ENCODE data around the gene ARID3B. TPM values are rescaled to one million over a fixed set of nuclear protein-coding genes. Genes with fewer than 3 reads are reported as not detected.

Gene ARID3B
- total RNA-seq, 5 donors from 2014 or later (not counting 1 experiment from before 2014, with no cell fraction given) = 36.2 to 48.7 (median 42.9) TPM

DNA sequence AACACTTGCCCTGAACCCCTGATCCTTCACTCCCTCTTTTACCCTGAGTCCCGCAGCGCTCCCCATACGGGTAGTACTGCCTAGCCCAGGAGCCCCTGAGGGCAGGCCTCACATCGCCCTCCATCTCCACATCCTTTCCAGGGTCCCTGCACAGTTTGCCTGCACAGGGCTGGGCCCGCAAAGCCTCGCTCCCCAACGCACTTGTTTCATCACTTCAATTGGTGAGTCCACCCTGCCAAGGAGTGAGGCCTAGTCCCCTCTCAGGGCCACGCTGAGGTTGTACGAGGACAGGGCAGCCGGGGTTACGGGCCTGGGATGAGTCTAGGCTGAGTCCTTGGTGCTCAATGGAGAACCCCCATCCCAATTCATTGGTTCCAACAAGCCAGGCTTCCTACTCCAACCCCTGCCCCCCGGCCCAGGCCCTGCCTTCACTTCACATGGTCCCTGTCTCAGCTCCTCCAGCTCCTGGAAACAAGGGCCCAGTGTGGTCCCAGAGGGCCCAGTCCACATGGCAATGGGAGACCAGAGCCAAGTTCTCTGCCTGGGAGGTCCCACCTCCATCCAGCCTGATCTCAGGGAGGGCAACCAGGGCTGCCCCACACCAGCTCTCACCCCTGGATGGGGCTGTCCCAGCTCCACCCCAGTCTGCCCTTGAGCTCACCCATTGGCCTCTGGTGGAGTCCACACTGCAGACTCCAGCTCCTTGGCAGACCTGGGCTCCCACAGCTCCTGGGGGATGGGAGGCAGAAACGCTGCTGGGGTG lies 62.2 kb downstream of the ARID3B start:
- POLR2A ChIA-PET = no interaction called here
- Mint-ChIP-seq H3K27me3 (no peaks in the 10 kb centered on the region), H3K27ac (no peak overlapping the region), H3K9me3 (no peaks in the 10 kb centered on the region), H3K4me1 (peaks cover 14 to 15% (median 14%) of the 10 kb centered on the region in 3 donors), H3K36me3 (no peaks in the 10 kb centered on the region), H3K4me3 (no peak overlapping the region)
- Histone ChIP-seq H3K27me3 (replicated peaks in 1 of 2; ENCODE audit: control insufficient read depth in 2 of 2, extremely low read depth in 1 of 2, insufficient read depth in 2 of 2, low read length in 1 of 2) (no peaks in the 10 kb centered on the region), H3K27ac (ENCODE audit: low read length) (no peak overlapping the region), H3K9me3 (no peaks in the 10 kb centered on the region), H3K4me3 (ENCODE audit: control insufficient read depth in 1 of 2, extremely low read depth in 1 of 2, low read length in 1 of 2) (no peak overlapping the region), H3K36me3 (ENCODE audit: control insufficient read depth in 2 of 2, extremely low read depth in 1 of 2, insufficient read depth in 1 of 2, low read length in 1 of 2) (no peaks in the 10 kb centered on the region), H3K4me1 (ENCODE audit: control insufficient read depth in 1 of 2, extremely low read depth in 1 of 2, insufficient read depth in 2 of 2, low read length in 2 of 2) (peaks cover 2 to 19% of the 10 kb centered on the region in 2 experiments)
- 93% methylated on average over 13 of the region's 13 CpGs for WGBS (ENCODE audit: insufficient coverage)
- no peak for DNase-seq
- no peak for ATAC-seq (replicated peaks in 1 of 4)
- CTCF ChIA-PET = interaction anchor here in 1 of 2 donors (0.6 to 1.1 kb wide), 2 partner anchors 10 to 13 kb away, joined by 3 to 5 read pairs; no protein-coding TSS in a partner anchor

DNA sequence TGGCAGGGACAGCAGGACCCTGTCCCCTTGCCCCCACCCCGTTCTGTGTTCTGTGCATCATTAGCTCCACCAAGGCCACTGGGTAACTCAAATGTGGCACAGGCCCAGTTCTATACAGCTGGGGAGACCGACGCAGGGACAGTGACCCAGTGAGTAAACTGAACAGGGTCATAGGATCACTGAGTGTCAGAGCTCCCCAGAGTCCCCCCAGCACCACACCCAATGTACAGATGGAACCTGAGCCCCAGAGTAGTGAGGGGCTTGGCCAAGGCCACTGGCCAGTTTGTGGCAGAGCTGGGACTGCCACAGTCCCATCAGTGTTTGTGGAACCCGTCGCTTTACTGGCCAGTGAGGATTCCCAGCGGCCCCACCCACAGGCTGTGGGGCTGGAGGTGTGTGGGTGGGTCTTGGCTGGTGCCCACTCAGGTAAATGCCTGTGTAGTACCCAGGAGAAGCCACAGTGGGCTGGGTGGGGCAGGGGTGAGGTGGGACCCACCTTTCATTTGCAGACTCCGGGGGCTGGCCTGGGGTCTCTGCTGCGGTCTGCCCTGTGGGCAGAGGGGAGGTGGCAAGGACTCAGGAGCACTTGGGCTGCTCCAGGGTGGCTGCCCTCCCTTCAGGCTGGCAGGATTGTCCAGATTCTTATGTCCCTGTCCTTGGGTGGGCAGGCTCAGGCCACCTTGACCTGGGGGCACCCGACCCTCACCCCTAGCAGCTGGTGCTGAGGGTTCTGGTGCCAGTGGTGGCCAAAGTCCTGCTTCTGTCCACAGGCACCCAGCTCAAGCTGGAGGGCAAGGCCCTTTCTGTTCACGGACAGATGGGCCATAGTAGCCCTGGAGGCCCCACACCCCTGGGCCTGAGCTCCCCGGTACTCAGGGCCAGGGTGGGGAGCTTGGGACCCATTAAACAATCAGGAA lies 63.0 kb downstream of the ARID3B start:
- H3K4me1 ChIP-seq (ENCODE audit: control insufficient read depth in 1 of 2, extremely low read depth in 1 of 2, insufficient read depth in 2 of 2, low read length in 2 of 2) = peaks cover 0 to 10% of the 10 kb centered on the region in 2 experiments
- no peak overlapping the region for H3K4me3 Mint-ChIP-seq
- H3K27me3 Mint-ChIP-seq = no peaks in the 10 kb centered on the region
- H3K36me3 ChIP-seq (ENCODE audit: control insufficient read depth in 2 of 2, extremely low read depth in 1 of 2, insufficient read depth in 1 of 2, low read length in 1 of 2) = no peaks in the 10 kb centered on the region
- H3K27me3 ChIP-seq (replicated peaks in 1 of 2; ENCODE audit: control insufficient read depth in 2 of 2, extremely low read depth in 1 of 2, insufficient read depth in 2 of 2, low read length in 1 of 2) = no peaks in the 10 kb centered on the region
- no peaks in the 10 kb centered on the region for H3K9me3 Mint-ChIP-seq
- H3K9me3 ChIP-seq = no peaks in the 10 kb centered on the region
- no peak overlapping the region for H3K27ac ChIP-seq (ENCODE audit: low read length)
- WGBS (ENCODE audit: insufficient coverage) = 89% methylated on average over 8 of the region's 11 CpGs
- DNase-seq = no peak
- no peaks in the 10 kb centered on the region for H3K36me3 Mint-ChIP-seq
- peaks cover 6 to 7% (median 6%) of the 10 kb centered on the region in 3 donors for H3K4me1 Mint-ChIP-seq
- POLR2A ChIA-PET = no interaction called here
- no peak overlapping the region for H3K27ac Mint-ChIP-seq
- ATAC-seq (replicated peaks in 1 of 4) = no peak
- CTCF ChIA-PET = interaction anchor here (0.5 to 0.6 kb wide), 3 partner anchors 14 to 653 kb away, joined by 3 to 5 read pairs (median 4); no protein-coding TSS in a partner anchor
- no peak overlapping the region for H3K4me3 ChIP-seq (ENCODE audit: control insufficient read depth in 1 of 2, extremely low read depth in 1 of 2, low read length in 1 of 2)

DNA sequence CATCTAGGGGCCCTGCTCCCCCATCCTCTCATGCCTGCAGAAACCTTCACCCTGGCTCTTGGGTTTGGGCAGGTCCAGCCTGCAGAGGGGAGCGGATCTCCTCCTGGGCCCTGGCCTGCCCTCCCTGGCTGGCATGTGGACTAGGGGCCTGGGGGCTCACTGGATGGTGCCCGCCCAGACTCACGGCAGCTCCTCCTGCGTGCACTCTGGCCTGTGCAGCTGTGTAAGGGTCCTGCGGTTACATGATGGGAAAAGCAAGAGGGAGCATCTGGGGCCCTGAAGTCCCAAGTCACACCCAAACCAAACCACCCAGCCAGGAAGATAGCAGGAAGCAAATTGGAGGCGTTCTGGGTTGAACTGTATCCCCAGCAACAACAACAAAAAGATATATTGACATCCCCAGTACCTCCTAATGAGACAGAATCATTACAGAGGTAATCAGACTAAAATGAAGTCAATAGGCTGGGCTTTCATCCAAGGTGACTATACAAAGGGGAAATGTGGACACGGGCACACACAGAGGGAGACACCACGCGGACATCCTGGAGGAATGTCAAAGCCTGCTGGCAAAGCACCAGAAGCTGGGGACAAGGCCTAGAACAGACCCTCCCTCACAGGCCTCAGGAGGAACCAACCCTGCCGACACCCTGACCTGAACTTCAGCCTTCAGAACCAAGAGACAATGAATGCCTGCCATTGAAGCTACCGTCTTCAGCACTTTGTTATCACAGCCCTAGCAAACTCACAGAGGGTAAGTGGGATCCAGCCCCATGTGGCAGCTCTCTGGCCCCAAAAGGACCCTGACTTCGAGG lies 64.2 kb downstream of the ARID3B start:
- 90% methylated on average over 9 of the region's 12 CpGs for WGBS (ENCODE audit: insufficient coverage)
- Mint-ChIP-seq H3K27ac (no peak overlapping the region), H3K27me3 (no peaks in the 10 kb centered on the region), H3K4me3 (no peak overlapping the region), H3K36me3 (no peaks in the 10 kb centered on the region), H3K4me1 (no peaks in the 10 kb centered on the region), H3K9me3 (no peaks in the 10 kb centered on the region)
- no peaks in the 10 kb centered on the region for H3K4me1 ChIP-seq (ENCODE audit: control insufficient read depth in 1 of 2, extremely low read depth in 1 of 2, insufficient read depth in 2 of 2, low read length in 2 of 2)
- H3K9me3 ChIP-seq = no peaks in the 10 kb centered on the region
- POLR2A ChIA-PET = no interaction called here
- no peak overlapping the region for H3K27ac ChIP-seq (ENCODE audit: low read length)
- no peak for DNase-seq
- no peaks in the 10 kb centered on the region for H3K27me3 ChIP-seq (replicated peaks in 1 of 2; ENCODE audit: control insufficient read depth in 2 of 2, extremely low read depth in 1 of 2, insufficient read depth in 2 of 2, low read length in 1 of 2)
- no peak for ATAC-seq (replicated peaks in 1 of 4)
- no peak overlapping the region for H3K4me3 ChIP-seq (ENCODE audit: control insufficient read depth in 1 of 2, extremely low read depth in 1 of 2, low read length in 1 of 2)
- CTCF ChIA-PET = no interaction called here
- H3K36me3 ChIP-seq (ENCODE audit: control insufficient read depth in 2 of 2, extremely low read depth in 1 of 2, insufficient read depth in 1 of 2, low read length in 1 of 2) = no peaks in the 10 kb centered on the region

DNA sequence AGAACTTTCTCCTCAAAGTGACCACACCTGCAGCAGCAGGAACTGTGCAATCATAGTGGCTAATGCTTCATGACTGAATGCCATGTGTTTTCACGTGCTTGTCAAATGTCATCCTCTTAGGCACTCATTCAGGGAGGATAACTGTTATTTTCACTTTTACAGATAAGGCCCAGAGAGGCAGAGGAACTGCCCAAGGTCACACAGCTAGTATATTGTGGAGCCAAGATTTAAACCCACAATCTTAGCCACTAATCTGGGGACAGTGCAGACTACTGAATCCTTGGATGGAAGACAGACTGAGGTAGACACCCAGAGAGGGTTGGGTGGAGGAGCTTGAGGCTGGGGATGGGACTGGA lies 64.8 kb downstream of the ARID3B start:
- H3K9me3 Mint-ChIP-seq = no peaks in the 10 kb centered on the region
- Histone ChIP-seq H3K9me3 (no peaks in the 10 kb centered on the region), H3K4me3 (ENCODE audit: control insufficient read depth in 1 of 2, extremely low read depth in 1 of 2, low read length in 1 of 2) (no peak overlapping the region), H3K36me3 (ENCODE audit: control insufficient read depth in 2 of 2, extremely low read depth in 1 of 2, insufficient read depth in 1 of 2, low read length in 1 of 2) (no peaks in the 10 kb centered on the region), H3K4me1 (ENCODE audit: control insufficient read depth in 1 of 2, extremely low read depth in 1 of 2, insufficient read depth in 2 of 2, low read length in 2 of 2) (no peaks in the 10 kb centered on the region), H3K27ac (ENCODE audit: low read length) (no peak overlapping the region), H3K27me3 (replicated peaks in 1 of 2; ENCODE audit: control insufficient read depth in 2 of 2, extremely low read depth in 1 of 2, insufficient read depth in 2 of 2, low read length in 1 of 2) (no peaks in the 10 kb centered on the region)
- no peaks in the 10 kb centered on the region for H3K36me3 Mint-ChIP-seq
- ChIA-PET POLR2A (no interaction called here), CTCF (no interaction called here)
- no peak for ATAC-seq (replicated peaks in 1 of 4)
- H3K4me1 Mint-ChIP-seq = no peaks in the 10 kb centered on the region
- no peak overlapping the region for H3K27ac Mint-ChIP-seq
- DNase-seq = no peak
- no peak overlapping the region for H3K4me3 Mint-ChIP-seq
- 44% methylated on average over 1 of the region's 1 CpG for WGBS (ENCODE audit: insufficient coverage)
- H3K27me3 Mint-ChIP-seq = no peaks in the 10 kb centered on the region

DNA sequence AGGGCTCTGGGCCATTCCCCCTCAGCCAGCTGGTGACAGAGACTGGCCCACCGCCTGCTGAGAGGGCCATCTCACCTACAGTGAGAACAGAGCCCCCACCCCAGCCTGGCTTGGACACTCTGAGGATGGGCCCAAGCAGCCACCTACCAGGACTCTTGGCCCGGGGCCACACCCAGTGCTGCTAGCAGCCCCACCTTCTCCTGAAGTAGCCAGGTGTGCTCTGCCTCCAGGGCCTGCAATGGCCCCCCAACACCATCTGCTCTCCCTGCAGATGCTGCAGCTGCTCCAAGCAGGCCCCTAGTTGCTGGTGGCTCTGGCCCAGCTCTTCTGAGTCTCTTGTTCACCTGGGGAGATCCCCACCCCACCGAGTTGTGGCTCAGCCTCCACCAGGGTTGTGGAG lies 67.8 kb downstream of the ARID3B start:
- 79% methylated on average over 3 of the region's 3 CpGs for WGBS (ENCODE audit: insufficient coverage)
- no peaks in the 10 kb centered on the region for H3K36me3 ChIP-seq (ENCODE audit: control insufficient read depth in 2 of 2, extremely low read depth in 1 of 2, insufficient read depth in 1 of 2, low read length in 1 of 2)
- DNase-seq (no peak), ATAC-seq (replicated peaks in 1 of 4) (no peak)
- no peaks in the 10 kb centered on the region for H3K9me3 ChIP-seq
- H3K27ac ChIP-seq (ENCODE audit: low read length) = no peak overlapping the region
- Mint-ChIP-seq H3K9me3 (no peaks in the 10 kb centered on the region), H3K4me1 (no peaks in the 10 kb centered on the region), H3K4me3 (no peak overlapping the region), H3K36me3 (no peaks in the 10 kb centered on the region), H3K27me3 (no peaks in the 10 kb centered on the region), H3K27ac (no peak overlapping the region)
- H3K4me3 ChIP-seq (ENCODE audit: control insufficient read depth in 1 of 2, extremely low read depth in 1 of 2, low read length in 1 of 2) = no peak overlapping the region
- peaks cover 0 to under 1% of the 10 kb centered on the region in 2 experiments for H3K4me1 ChIP-seq (ENCODE audit: control insufficient read depth in 1 of 2, extremely low read depth in 1 of 2, insufficient read depth in 2 of 2, low read length in 2 of 2)
- ChIA-PET CTCF (no interaction called here), POLR2A (no interaction called here)
- no peaks in the 10 kb centered on the region for H3K27me3 ChIP-seq (replicated peaks in 1 of 2; ENCODE audit: control insufficient read depth in 2 of 2, extremely low read depth in 1 of 2, insufficient read depth in 2 of 2, low read length in 1 of 2)

DNA sequence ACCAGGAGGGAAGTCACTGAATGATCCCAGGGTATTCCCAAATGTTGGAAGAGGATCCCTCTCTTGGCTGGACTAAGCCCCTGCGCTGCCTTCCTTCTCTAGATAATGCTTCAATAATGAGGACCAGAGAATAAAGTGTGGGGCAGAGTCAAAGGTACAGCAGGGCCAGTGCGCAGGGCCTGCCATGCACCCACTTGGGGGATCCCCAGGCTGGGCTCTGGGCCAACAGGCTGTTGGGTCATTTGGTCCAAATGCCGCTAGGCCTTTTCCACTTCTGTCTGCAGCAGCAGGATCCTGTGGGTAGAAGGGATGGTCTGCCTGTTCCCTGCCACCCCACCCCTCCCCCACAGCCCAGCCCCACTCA lies 68.9 kb downstream of the ARID3B start:
- H3K36me3 Mint-ChIP-seq = no peaks in the 10 kb centered on the region
- ChIA-PET POLR2A (interaction anchor here in 1 of 2 donors (0.5 kb wide), 1 partner anchor 166 kb away, joined by 4 read pairs; no protein-coding TSS in a partner anchor), CTCF (no interaction called here)
- 100% methylated on average over 1 of the region's 3 CpGs for WGBS (ENCODE audit: insufficient coverage)
- H3K4me3 Mint-ChIP-seq = no peak overlapping the region
- ATAC-seq (replicated peaks in 1 of 4) (no peak), DNase-seq (no peak)
- H3K27ac Mint-ChIP-seq = no peak overlapping the region
- H3K27me3 Mint-ChIP-seq = no peaks in the 10 kb centered on the region
- Histone ChIP-seq H3K36me3 (ENCODE audit: control insufficient read depth in 2 of 2, extremely low read depth in 1 of 2, insufficient read depth in 1 of 2, low read length in 1 of 2) (no peaks in the 10 kb centered on the region), H3K4me3 (ENCODE audit: control insufficient read depth in 1 of 2, extremely low read depth in 1 of 2, low read length in 1 of 2) (no peak overlapping the region), H3K27me3 (replicated peaks in 1 of 2; ENCODE audit: control insufficient read depth in 2 of 2, extremely low read depth in 1 of 2, insufficient read depth in 2 of 2, low read length in 1 of 2) (no peaks in the 10 kb centered on the region), H3K27ac (ENCODE audit: low read length) (no peak overlapping the region), H3K9me3 (no peaks in the 10 kb centered on the region), H3K4me1 (ENCODE audit: control insufficient read depth in 1 of 2, extremely low read depth in 1 of 2, insufficient read depth in 2 of 2, low read length in 2 of 2) (peaks cover 0 to 10% of the 10 kb centered on the region in 2 experiments)
- H3K4me1 Mint-ChIP-seq = no peaks in the 10 kb centered on the region
- H3K9me3 Mint-ChIP-seq = no peaks in the 10 kb centered on the region
